HepG2 (cell line): ENCODE results near the gene CDC42EP1. TPM values are rescaled to one million over a fixed set of nuclear protein-coding genes. Genes with fewer than 3 reads are reported as not detected.

ENCODE experiments used
- GABPA ChIP-seq, 2 experiments: IDR thresholded peaks; 2 replicates each; pipeline ENCODE4 v1.6.1; 2011 to 2016; ENCODE audit warnings: low read depth in 2 of 2, low read length in 1 of 2, missing biosample characterization in 1 of 2, missing genetic modification characterization in 1 of 2
- NONO ChIP-seq, 2 experiments: fragments of 450-650 bp in 1 of 2; sonication (generic) in 1 of 2; formaldehyde crosslinking in 1 of 2; IDR thresholded peaks in 1 of 2; conservative IDR thresholded peaks in 1 of 2; 2 replicates each; pipeline versions ENCODE4 v1.6.1 to v1.8.0; 2017 to 2022; ENCODE audit warnings: mild to moderate bottlenecking in 1 of 2, missing genetic modification reagents in 1 of 2, moderate library complexity in 1 of 2
- RFX5 ChIP-seq: IDR thresholded peaks from 2 replicates; pipeline ENCODE4 v1.6.1; 2011; ENCODE audit warnings: low read depth, low read length, improper control_type of control experiment
- SKI ChIP-seq: fragments of 450-650 bp; IDR thresholded peaks from one replicate; pipeline ENCODE4 v1.6.1; 2018; ENCODE audit warnings: mild to moderate bottlenecking; ENCODE audit not compliant: partially characterized antibody
- ZFP91 ChIP-seq: sonication (generic); formaldehyde crosslinking; IDR thresholded peaks from 2 replicates; pipeline ENCODE4 v1.9.0; 2022; ENCODE audit warnings: missing genetic modification reagents, mild to moderate bottlenecking, borderline replicate concordance
- ZNF572 ChIP-seq: sonication (generic); formaldehyde crosslinking; IDR thresholded peaks from 2 replicates; pipeline ENCODE4 v1.5.1; 2020; ENCODE audit warnings: mild to moderate bottlenecking, missing genetic modification reagents
- ZNF7 ChIP-seq: IDR thresholded peaks from 2 replicates; pipeline ENCODE4 v1.6.1; 2016; ENCODE audit warnings: missing biosample characterization, missing genetic modification reagents
- ZNF790 ChIP-seq: sonication (generic); formaldehyde crosslinking; IDR thresholded peaks from 2 replicates; pipeline ENCODE4 v1.8.0; 2022; ENCODE audit warnings: missing genetic modification reagents, mild to moderate bottlenecking, borderline replicate concordance
- polyA plus RNA-seq, 8 experiments: library from polyadenylated mRNA; depleted of rRNA in 3 of 8; stranded (reverse) in 7 of 8; unstranded in 1 of 8; fragments of >200 nt; fragmentation: Illumina TruSeq in 4 of 8; extraction: Trizol in 4 of 8; gene quantifications; 2 replicates each; pipeline versions ENCODE4 v1.2.1 to v1.2.3, GENCODE V29; 2011 to 2016; ENCODE audit warnings: low read depth in 4 of 8, missing spikeins in 1 of 8, mixed read lengths in 1 of 8; ENCODE audit not compliant: insufficient read depth in 1 of 8
- total RNA-seq, 5 experiments: library from RNA; depleted of rRNA; stranded (reverse); fragments of >200 nt; fragmentation: Illumina TruSeq; extraction: Trizol; gene quantifications; 2 replicates each; pipeline ENCODE4 v1.2.3, GENCODE V29; 2016; ENCODE audit warnings: low read depth in 1 of 5
- TF ChIP-seq, protein P1 (sequence below): sonication (generic); formaldehyde crosslinking; IDR thresholded peaks from 2 replicates; pipeline ENCODE4 v1.8.0; 2022; ENCODE audit warnings: missing genetic modification reagents, mild to moderate bottlenecking, moderate library complexity, borderline replicate concordance
- TF ChIP-seq, protein P2 (sequence below): IDR thresholded peaks from 2 replicates; pipeline ENCODE4 v1.6.1; 2016; ENCODE audit warnings: missing compliant biosample characterization, missing genetic modification reagents, borderline replicate concordance
- TF ChIP-seq, protein P3 (sequence below): sonication (generic); formaldehyde crosslinking; IDR thresholded peaks from 2 replicates; pipeline ENCODE4 v1.5.1; 2020; ENCODE audit warnings: mild to moderate bottlenecking, missing genetic modification reagents, moderate library complexity

CDC42EP1 gene
- total and polyA plus RNA-seq, 2 of the 13 experiments (the other 11 are each of a cell fraction or from before 2014, with no cell fraction given), result 17.1 to 29.5 TPM

- TF ChIP-seq NONO (IDR thresholded peaks at IDR 0.05) (no peak), NONO (CRISPR knock-in tag; conservative IDR thresholded peaks at IDR 0.05) (no peak), ZNF572 (CRISPR knock-in tag) (0 out of 2 replicates have a peak, but pooled peaks have one; percentile 31), SKI (peak; percentile 11), RFX5 (no peak), ZNF790 (CRISPR knock-in tag) (0 out of 2 replicates have a peak, but pooled peaks have one; percentile 7), ZNF7 (CRISPR knock-in tag) (no peak), ZFP91 (CRISPR knock-in tag) (no peak), GABPA (IDR thresholded peaks at IDR 0.05; ENCODE audit: low read depth, low read length) (0 out of 2 replicates have a peak, but pooled peaks have one; percentile 24), GABPA (CRISPR knock-in tag; IDR thresholded peaks at IDR 0.05; ENCODE audit: low read depth) (peak; percentile 81)
- TF ChIP-seq, protein P1, sequence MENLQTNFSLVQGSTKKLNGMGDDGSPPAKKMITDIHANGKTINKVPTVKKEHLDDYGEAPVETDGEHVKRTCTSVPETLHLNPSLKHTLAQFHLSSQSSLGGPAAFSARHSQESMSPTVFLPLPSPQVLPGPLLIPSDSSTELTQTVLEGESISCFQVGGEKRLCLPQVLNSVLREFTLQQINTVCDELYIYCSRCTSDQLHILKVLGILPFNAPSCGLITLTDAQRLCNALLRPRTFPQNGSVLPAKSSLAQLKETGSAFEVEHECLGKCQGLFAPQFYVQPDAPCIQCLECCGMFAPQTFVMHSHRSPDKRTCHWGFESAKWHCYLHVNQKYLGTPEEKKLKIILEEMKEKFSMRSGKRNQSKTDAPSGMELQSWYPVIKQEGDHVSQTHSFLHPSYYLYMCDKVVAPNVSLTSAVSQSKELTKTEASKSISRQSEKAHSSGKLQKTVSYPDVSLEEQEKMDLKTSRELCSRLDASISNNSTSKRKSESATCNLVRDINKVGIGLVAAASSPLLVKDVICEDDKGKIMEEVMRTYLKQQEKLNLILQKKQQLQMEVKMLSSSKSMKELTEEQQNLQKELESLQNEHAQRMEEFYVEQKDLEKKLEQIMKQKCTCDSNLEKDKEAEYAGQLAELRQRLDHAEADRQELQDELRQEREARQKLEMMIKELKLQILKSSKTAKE, result peak; percentile 74; the same call in 1 of the 2 replicates
- TF ChIP-seq, protein P2, sequence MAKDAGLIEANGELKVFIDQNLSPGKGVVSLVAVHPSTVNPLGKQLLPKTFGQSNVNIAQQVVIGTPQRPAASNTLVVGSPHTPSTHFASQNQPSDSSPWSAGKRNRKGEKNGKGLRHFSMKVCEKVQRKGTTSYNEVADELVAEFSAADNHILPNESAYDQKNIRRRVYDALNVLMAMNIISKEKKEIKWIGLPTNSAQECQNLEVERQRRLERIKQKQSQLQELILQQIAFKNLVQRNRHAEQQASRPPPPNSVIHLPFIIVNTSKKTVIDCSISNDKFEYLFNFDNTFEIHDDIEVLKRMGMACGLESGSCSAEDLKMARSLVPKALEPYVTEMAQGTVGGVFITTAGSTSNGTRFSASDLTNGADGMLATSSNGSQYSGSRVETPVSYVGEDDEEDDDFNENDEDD (CRISPR knock-in tag), result no peak
- TF ChIP-seq, protein P3, sequence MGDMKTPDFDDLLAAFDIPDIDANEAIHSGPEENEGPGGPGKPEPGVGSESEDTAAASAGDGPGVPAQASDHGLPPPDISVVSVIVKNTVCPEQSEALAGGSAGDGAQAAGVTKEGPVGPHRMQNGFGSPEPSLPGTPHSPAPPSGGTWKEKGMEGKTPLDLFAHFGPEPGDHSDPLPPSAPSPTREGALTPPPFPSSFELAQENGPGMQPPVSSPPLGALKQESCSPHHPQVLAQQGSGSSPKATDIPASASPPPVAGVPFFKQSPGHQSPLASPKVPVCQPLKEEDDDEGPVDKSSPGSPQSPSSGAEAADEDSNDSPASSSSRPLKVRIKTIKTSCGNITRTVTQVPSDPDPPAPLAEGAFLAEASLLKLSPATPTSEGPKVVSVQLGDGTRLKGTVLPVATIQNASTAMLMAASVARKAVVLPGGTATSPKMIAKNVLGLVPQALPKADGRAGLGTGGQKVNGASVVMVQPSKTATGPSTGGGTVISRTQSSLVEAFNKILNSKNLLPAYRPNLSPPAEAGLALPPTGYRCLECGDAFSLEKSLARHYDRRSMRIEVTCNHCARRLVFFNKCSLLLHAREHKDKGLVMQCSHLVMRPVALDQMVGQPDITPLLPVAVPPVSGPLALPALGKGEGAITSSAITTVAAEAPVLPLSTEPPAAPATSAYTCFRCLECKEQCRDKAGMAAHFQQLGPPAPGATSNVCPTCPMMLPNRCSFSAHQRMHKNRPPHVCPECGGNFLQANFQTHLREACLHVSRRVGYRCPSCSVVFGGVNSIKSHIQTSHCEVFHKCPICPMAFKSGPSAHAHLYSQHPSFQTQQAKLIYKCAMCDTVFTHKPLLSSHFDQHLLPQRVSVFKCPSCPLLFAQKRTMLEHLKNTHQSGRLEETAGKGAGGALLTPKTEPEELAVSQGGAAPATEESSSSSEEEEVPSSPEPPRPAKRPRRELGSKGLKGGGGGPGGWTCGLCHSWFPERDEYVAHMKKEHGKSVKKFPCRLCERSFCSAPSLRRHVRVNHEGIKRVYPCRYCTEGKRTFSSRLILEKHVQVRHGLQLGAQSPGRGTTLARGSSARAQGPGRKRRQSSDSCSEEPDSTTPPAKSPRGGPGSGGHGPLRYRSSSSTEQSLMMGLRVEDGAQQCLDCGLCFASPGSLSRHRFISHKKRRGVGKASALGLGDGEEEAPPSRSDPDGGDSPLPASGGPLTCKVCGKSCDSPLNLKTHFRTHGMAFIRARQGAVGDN, result peak; percentile 48; the same call in 1 of the 2 replicates
Measured at GRCh38 chr22:37546437-37547250, 13.6 kb upstream of the CDC42EP1 start (continued).
